HTERT RPE-1 (cell line): ENCODE results near the gene ZNF205.

Experiments
- in situ Hi-C: fragments of 300-500 bp; cut with MboI; formaldehyde crosslinking; loops from 4 replicates; pipeline ENCODE4 v1.14.3; 2020; ENCODE audit warnings: low sequenced_read_pairs

ZNF205 gene

GRCh38 chr16:3084969-3085670, 27.3 kb upstream of the ZNF205 start:
- in situ Hi-C loops: no loop called here

GRCh38 chr16:3085868-3086595, 26.4 kb upstream of the ZNF205 start:
- in situ Hi-C loops: no loop called here

GRCh38 chr16:3086596-3087242, 25.7 kb upstream of the ZNF205 start:
- in situ Hi-C loops: no loop called here

- in situ Hi-C loops: no loop called here
These were observed 24.8 kb upstream of the ZNF205 start for GRCh38 chr16:3087243-3088235.

GRCh38 chr16:3088450-3088849, 23.9 kb upstream of the ZNF205 start:
- in situ Hi-C loops: no loop called here

GRCh38 chr16:3088925-3089716, 23.3 kb upstream of the ZNF205 start:
- in situ Hi-C loops: no loop called here

GRCh38 chr16:3089717-3090592, 22.4 kb upstream of the ZNF205 start:
- in situ Hi-C loops: no loop called here

GRCh38 chr16:3091551-3091950, 20.8 kb upstream of the ZNF205 start:
- in situ Hi-C loops: no loop called here

GRCh38 chr16:3092501-3092941, 19.9 kb upstream of the ZNF205 start:
- in situ Hi-C loops: no loop called here

GRCh38 chr16:3094289-3095027, 17.9 kb upstream of the ZNF205 start:
- in situ Hi-C loops: no loop called here

GRCh38 chr16:3095869-3096268, 16.5 kb upstream of the ZNF205 start:
- in situ Hi-C loops: no loop called here

- in situ Hi-C loops: no loop called here
These were observed 16.0 kb upstream of the ZNF205 start for GRCh38 chr16:3096362-3096761.

- in situ Hi-C loops: no loop called here
These were observed 15.1 kb upstream of the ZNF205 start for GRCh38 chr16:3097266-3097665.

- in situ Hi-C loops: no loop called here
These were observed 13.7 kb upstream of the ZNF205 start, which contains the start of gene ZSCAN10 for GRCh38 chr16:3098459-3099394. TSS of gene ZSCAN10 (minus strand) at chr16:3099294. CDS start at chr16:3092937, 6,357 bp downstream.

GRCh38 chr16:3099395-3099731, 13.0 kb upstream of the ZNF205 start:
- in situ Hi-C loops: no loop called here

GRCh38 chr16:3099732-3100499, 12.5 kb upstream of the ZNF205 start:
- in situ Hi-C loops: no loop called here
